GM10847 (cell line): ENCODE measurements around the gene TTLL1.

ENCODE experiments used
- POLR2A ChIP-seq: IDR thresholded peaks from 2 replicates; pipeline ENCODE4 v1.6.1; 2011; ENCODE audit not compliant: insufficient read length; ENCODE audit errors: extremely low read depth

Gene TTLL1

GRCh38 chr22:43090130-43090789 lies 1.1 kb upstream of the TTLL1 start:
- no peak for TF ChIP-seq POLR2A

GRCh38 chr22:43088627-43088983 lies 586 bp downstream of the TTLL1 start:
- no peak for TF ChIP-seq POLR2A

- no peak for TF ChIP-seq POLR2A
Measured at GRCh38 chr22:43085658-43086606, 3.3 kb downstream of the TTLL1 start.

- TF ChIP-seq POLR2A = no peak
Measured at GRCh38 chr22:43081968-43082367, 7.2 kb downstream of the TTLL1 start.

GRCh38 chr22:43080616-43081015 lies 8.6 kb downstream of the TTLL1 start:
- TF ChIP-seq POLR2A = no peak

- no peak for TF ChIP-seq POLR2A
Measured at GRCh38 chr22:43079742-43080141, 9.4 kb downstream of the TTLL1 start.

GRCh38 chr22:43078522-43078921 lies 10.7 kb downstream of the TTLL1 start:
- TF ChIP-seq POLR2A = no peak

GRCh38 chr22:43077121-43077877 lies 11.9 kb downstream of the TTLL1 start:
- no peak for TF ChIP-seq POLR2A

GRCh38 chr22:43066844-43067385 lies 22.3 kb downstream of the TTLL1 start:
- no peak for TF ChIP-seq POLR2A

GRCh38 chr22:43066134-43066533 lies 23.1 kb downstream of the TTLL1 start:
- no peak for TF ChIP-seq POLR2A

GRCh38 chr22:43060183-43060582 lies 29.0 kb downstream of the TTLL1 start:
- no peak for TF ChIP-seq POLR2A

GRCh38 chr22:43057641-43058040 lies 31.6 kb downstream of the TTLL1 start:
- TF ChIP-seq POLR2A = no peak

GRCh38 chr22:43053176-43053575 lies 36.0 kb downstream of the TTLL1 start:
- TF ChIP-seq POLR2A = no peak

GRCh38 chr22:43050995-43051394 lies 38.2 kb downstream of the TTLL1 start:
- no peak for TF ChIP-seq POLR2A

- TF ChIP-seq POLR2A = no peak
Measured at GRCh38 chr22:43047605-43048004, 41.6 kb downstream of the TTLL1 start.

GRCh38 chr22:43044290-43044712 lies 44.9 kb downstream of the TTLL1 start:
- TF ChIP-seq POLR2A = no peak
